KMS-11 (cell line): ENCODE measurements around the gene STX8.
"Not testable (repeated sequence)": the region's sequence is repeated elsewhere in the genome, so short reads cannot be mapped to it uniquely, and the experiment has no call there.

Experiments
- H2AFZ ChIP-seq: fragments of 200-600 bp; sonication (generic); 2 replicates; pipeline ENCODE4 v1.6.1; 2016; ENCODE audit warnings: antibody characterized with exemption, mixed run types, low read depth
- H3K27ac ChIP-seq: fragments of 200-600 bp; sonication (generic); 2 replicates; pipeline ENCODE4 v1.6.1; 2016; ENCODE audit warnings: mild to moderate bottlenecking, mixed run types
- H3K27me3 ChIP-seq: fragments of 200-600 bp; sonication (generic); 2 replicates; pipeline ENCODE4 v1.6.1; 2017; ENCODE audit warnings: mild to moderate bottlenecking, low read depth, mixed run types, moderate library complexity; ENCODE audit not compliant: insufficient read depth
- H3K36me3 ChIP-seq: fragments of 200-600 bp; sonication (generic); 2 replicates; pipeline ENCODE4 v1.6.1; 2017; ENCODE audit warnings: mild to moderate bottlenecking, mixed run types; ENCODE audit not compliant: insufficient read depth
- H3K4me1 ChIP-seq: fragments of 200-600 bp; sonication (generic); 2 replicates; pipeline ENCODE4 v1.6.1; 2016; ENCODE audit warnings: mild to moderate bottlenecking, low read depth, mixed run types; ENCODE audit not compliant: poor library complexity, severe bottlenecking
- H3K4me2 ChIP-seq: fragments of 200-600 bp; sonication (generic); 2 replicates; pipeline ENCODE4 v1.7.0; 2016; ENCODE audit warnings: mild to moderate bottlenecking, mixed run types
- H3K4me3 ChIP-seq: fragments of 200-600 bp; sonication (generic); IDR thresholded peaks from 2 replicates; pipeline ENCODE4 v1.6.1; 2017; ENCODE audit warnings: low read depth, low read length, mixed read lengths; ENCODE audit not compliant: insufficient read depth
- H3K79me2 ChIP-seq: fragments of 200-600 bp; sonication (generic); 2 replicates; pipeline ENCODE4 v1.6.1; 2016; ENCODE audit warnings: low read depth, mixed run types; ENCODE audit not compliant: insufficient read depth
- H3K9ac ChIP-seq: fragments of 200-600 bp; sonication (generic); 2 replicates; pipeline ENCODE4 v1.6.1; 2016; ENCODE audit warnings: mild to moderate bottlenecking, mixed run types
- H4K20me1 ChIP-seq: fragments of 200-600 bp; sonication (generic); 2 replicates; pipeline ENCODE4 v1.6.1; 2016; ENCODE audit warnings: mild to moderate bottlenecking, mixed run types; ENCODE audit not compliant: insufficient read depth
- TF ChIP-seq, protein P1 (sequence below): fragments of 200-600 bp; sonication (generic); conservative IDR thresholded peaks from 2 replicates; pipeline ENCODE4 v1.6.1; 2017; ENCODE audit warnings: low read depth, mild to moderate bottlenecking, antibody characterized with exemption, low read length, moderate library complexity, mixed read lengths

Gene STX8

GRCh38 chr17:9380361-9380760 is 195.3 kb downstream of the STX8 start:
- Histone ChIP-seq H3K79me2 (no peaks in the 10 kb centered on the region), H3K4me2 (no peak overlapping the region), H3K9ac (no peak overlapping the region), H3K4me3 (no peak overlapping the region), H4K20me1 (no peaks in the 10 kb centered on the region), H2AFZ (no peak overlapping the region), H3K4me1 (no peaks in the 10 kb centered on the region), H3K27me3 (no peaks in the 10 kb centered on the region), H3K36me3 (no peaks in the 10 kb centered on the region), H3K27ac (no peak overlapping the region)
- TF ChIP-seq, protein P1, sequence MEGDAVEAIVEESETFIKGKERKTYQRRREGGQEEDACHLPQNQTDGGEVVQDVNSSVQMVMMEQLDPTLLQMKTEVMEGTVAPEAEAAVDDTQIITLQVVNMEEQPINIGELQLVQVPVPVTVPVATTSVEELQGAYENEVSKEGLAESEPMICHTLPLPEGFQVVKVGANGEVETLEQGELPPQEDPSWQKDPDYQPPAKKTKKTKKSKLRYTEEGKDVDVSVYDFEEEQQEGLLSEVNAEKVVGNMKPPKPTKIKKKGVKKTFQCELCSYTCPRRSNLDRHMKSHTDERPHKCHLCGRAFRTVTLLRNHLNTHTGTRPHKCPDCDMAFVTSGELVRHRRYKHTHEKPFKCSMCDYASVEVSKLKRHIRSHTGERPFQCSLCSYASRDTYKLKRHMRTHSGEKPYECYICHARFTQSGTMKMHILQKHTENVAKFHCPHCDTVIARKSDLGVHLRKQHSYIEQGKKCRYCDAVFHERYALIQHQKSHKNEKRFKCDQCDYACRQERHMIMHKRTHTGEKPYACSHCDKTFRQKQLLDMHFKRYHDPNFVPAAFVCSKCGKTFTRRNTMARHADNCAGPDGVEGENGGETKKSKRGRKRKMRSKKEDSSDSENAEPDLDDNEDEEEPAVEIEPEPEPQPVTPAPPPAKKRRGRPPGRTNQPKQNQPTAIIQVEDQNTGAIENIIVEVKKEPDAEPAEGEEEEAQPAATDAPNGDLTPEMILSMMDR: no peak

- H3K79me2 ChIP-seq, H3K27ac ChIP-seq, H3K9ac ChIP-seq, H3K4me2 ChIP-seq, H4K20me1 ChIP-seq, H3K27me3 ChIP-seq, H3K4me3 ChIP-seq, H3K4me1 ChIP-seq, H3K36me3 ChIP-seq, H2AFZ ChIP-seq: not testable (repeated sequence)
Measured at GRCh38 chr17:9376177-9376576, 199.4 kb downstream of the STX8 start.

DNA sequence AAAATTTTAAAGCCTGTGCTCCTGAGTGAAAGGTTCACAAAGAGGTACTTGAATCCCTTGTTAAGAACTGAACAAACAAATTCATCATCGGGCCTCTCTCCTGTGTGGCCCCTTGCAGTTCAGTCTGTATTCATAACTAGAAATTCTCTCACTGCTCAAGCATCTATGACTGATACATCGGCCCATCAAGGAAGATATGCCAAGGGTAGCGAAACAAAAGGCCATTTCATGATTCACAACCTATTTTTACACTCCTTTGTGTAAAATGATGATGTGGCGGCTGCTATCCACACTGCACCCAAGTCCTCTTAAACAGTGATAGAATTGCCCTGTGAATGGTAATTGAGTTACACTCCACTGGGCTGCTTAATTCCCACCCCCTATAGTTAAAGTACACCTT is 204.6 kb downstream of the STX8 start:
- no peaks in the 10 kb centered on the region for H3K27me3 ChIP-seq
- H2AFZ ChIP-seq: no peak overlapping the region
- H3K36me3 ChIP-seq: no peaks in the 10 kb centered on the region
- TF ChIP-seq, protein P1: no peak
- no peak overlapping the region for H3K4me3 ChIP-seq
- no peak overlapping the region for H3K4me2 ChIP-seq
- no peaks in the 10 kb centered on the region for H4K20me1 ChIP-seq
- H3K4me1 ChIP-seq: no peaks in the 10 kb centered on the region
- H3K27ac ChIP-seq: no peak overlapping the region
- no peaks in the 10 kb centered on the region for H3K79me2 ChIP-seq
- H3K9ac ChIP-seq: no peak overlapping the region

DNA sequence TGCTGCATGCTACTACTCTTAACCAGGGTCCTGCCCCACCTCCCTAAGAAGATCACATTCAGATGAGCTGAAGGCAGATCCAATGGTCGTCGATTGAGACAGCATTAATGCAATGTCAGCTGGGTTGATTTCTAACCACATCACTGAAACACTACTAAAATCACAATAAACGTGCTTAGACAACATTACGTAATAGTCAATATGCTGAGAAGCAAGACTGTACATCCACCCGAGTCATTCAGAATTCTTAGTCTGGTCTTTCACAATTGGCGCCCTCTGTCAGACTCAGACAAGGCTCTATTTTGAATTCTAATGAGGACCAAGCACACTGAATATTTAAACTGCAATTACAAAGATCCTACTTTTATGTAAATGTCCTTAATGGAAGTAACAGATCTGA is 205.2 kb downstream of the STX8 start:
- Histone ChIP-seq H3K4me3 (no peak overlapping the region), H3K9ac (no peak overlapping the region), H3K4me2 (no peak overlapping the region), H4K20me1 (no peaks in the 10 kb centered on the region), H3K27me3 (no peaks in the 10 kb centered on the region), H3K4me1 (no peaks in the 10 kb centered on the region), H2AFZ (no peak overlapping the region), H3K79me2 (no peaks in the 10 kb centered on the region), H3K36me3 (no peaks in the 10 kb centered on the region), H3K27ac (no peak overlapping the region)
- TF ChIP-seq, protein P1: no peak

GRCh38 chr17:9368631-9369030 is 207.0 kb downstream of the STX8 start:
- TF ChIP-seq, protein P1: no peak
- no peaks in the 10 kb centered on the region for H3K27me3 ChIP-seq
- no peak overlapping the region for H3K4me2 ChIP-seq
- no peaks in the 10 kb centered on the region for H3K36me3 ChIP-seq
- H3K4me3 ChIP-seq: no peak overlapping the region
- H3K79me2 ChIP-seq: no peaks in the 10 kb centered on the region
- no peak overlapping the region for H3K27ac ChIP-seq
- no peak overlapping the region for H3K9ac ChIP-seq
- H2AFZ ChIP-seq: no peak overlapping the region
- no peaks in the 10 kb centered on the region for H3K4me1 ChIP-seq
- no peaks in the 10 kb centered on the region for H4K20me1 ChIP-seq
